Urinary bladder (tissue), 4 donors: ENCODE results near the gene ZNF518B. TPM values are rescaled to one million over a fixed set of nuclear protein-coding genes. Genes with fewer than 3 reads are reported as not detected.
A peak's percentile ranks its signal among the peaks of the same experiment; 100 is the strongest.

Experiments used
- DNase-seq: peaks from one replicate; pipeline ENCODE4 v3.0.0-alpha.2; 2015; ENCODE audit errors: extremely low spot score
- H3K27ac ChIP-seq: one replicate; pipeline ENCODE4 v1.5.1; 2013; ENCODE audit warnings: low read depth, mild to moderate bottlenecking, moderate library complexity
- H3K36me3 ChIP-seq: one replicate; pipeline ENCODE4 v1.6.1; 2013; ENCODE audit warnings: mild to moderate bottlenecking, moderate library complexity; ENCODE audit not compliant: insufficient read depth
- H3K4me1 ChIP-seq: one replicate; pipeline ENCODE4 v1.6.1; 2013; ENCODE audit warnings: mild to moderate bottlenecking, moderate library complexity; ENCODE audit not compliant: insufficient read depth
- H3K4me3 ChIP-seq: one replicate; pipeline ENCODE4 v1.5.1; 2013; ENCODE audit warnings: low read depth, low read length
- WGBS: extraction: QIAGEN DNeasy Blood & Tissue Kit; methylation state at CpG from one replicate; pipeline ENCODE4 v1.1.7; 2013; 5-methylcytosine and 5-hydroxymethylcytosine counted together
- polyA plus RNA-seq: library from polyadenylated mRNA; stranded (reverse); fragments of 200-250 nt; gene quantifications from one replicate; pipeline ENCODE4 v1.2.3, GENCODE V29; 2013
- total RNA-seq: library from RNA; depleted of rRNA; stranded (reverse); fragments of >200 nt; gene quantifications from one replicate; pipeline ENCODE4 v1.2.3, GENCODE V29; 2014
- donor health status: healthy with polysubstance abuse.
- donor health status: healthy.

ZNF518B gene, protein sequence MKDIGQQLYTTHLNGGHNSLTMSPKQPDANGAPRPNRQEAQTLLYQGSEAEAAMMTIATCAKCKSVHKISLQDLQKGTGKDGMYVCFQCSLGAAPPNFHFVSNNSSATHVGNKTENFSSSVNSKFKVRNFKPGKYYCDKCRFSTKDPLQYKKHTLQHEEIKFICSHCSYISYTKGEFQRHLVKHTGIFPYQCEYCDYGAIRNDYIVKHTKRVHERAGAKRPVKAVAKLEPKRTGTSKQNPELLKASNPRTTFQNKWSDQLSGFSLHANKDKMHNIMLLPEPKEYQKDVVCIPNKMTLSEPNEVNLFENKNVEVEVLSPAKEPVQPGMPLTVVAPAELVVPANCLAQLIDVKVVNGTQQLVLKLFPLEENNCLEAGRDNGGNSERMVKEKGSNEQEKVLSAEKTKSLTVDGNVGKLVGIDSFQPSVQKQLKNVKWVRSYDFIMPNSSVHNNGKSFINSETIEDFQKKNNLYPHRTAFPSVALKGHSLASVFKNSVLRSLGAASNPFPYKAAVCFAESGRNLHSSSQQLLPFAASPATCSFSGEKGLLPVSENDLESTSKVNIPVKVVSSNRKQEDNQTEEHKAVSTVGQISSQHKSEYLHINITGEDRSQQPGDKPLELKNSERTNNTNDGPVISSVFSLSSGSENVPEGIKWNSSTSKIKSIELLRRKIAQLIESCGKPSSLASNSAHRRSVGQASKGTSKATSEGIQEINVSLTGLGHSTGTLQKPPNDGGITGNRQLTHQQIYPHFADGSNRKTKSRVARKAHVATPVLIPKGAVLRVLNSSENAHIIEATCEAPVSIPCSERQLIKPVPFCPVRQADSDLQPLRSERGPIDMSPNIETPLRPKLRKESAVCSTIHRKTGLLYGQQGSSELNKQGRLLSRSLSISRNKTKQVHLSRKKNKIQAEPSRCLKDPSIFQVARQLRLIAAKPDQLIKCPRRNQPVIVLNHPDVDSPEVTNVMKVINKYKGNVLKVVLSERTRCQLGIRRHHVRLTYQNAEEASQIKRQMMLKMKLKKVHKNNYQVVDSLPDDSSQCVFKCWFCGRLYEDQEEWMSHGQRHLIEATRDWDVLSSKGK
- total RNA-seq, result 50.4 TPM
- 14.4 TPM for polyA plus RNA-seq

DNA sequence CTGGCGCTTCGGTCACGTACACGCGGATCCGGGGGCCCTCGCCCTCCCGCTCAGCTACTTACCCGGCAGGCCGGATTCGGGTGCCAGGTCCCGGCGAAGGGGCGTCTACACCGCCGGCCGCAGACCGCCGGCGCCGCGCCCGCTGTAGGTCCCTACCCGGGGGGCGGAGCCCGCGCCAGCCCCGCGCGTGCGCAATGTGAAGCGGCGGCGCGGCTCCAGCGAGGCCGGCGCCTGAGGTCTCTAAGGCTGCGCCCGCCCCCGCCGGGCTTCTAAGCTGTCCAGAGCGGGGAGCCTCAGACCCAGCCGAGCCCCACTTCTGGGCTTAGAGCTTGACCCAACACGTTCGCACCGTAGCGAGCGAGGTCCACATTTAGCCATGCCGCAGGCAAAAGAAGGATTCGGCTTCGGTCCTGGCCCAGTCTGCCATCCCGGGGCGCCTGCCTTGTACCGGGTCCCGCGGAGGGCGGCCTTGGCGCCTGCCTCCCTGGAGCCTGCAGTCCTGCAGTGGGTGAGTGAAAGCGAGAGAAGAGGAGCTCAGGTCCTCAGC, at the start of gene ZNF518B:
TSS of gene ZNF518B (minus strand) at position 172 of the 547 bp plus-strand sequence. CDS start 11,098 bp downstream, outside the sequence.
- DNase-seq, result no peak
- Histone ChIP-seq H3K4me3 (peak within 1 kb of the TSS; percentile 88), H3K27ac (peak within 1 kb of the TSS; percentile 40), H3K36me3 (peaks cover 2% of the 10 kb centered on the region), H3K4me1 (no peaks in the 10 kb centered on the region)
- WGBS, result 3% methylated on average over 60 of the region's 60 CpGs

- Histone ChIP-seq H3K4me1 (no peaks in the 10 kb centered on the region), H3K27ac (no peak overlapping the region), H3K4me3 (no peak overlapping the region), H3K36me3 (no peaks in the 10 kb centered on the region)
- 88% methylated on average over 4 of the region's 4 CpGs for WGBS
- DNase-seq, result no peak
Observed at GRCh38 chr4:10506077-10506476, 48.9 kb upstream of the ZNF518B start.

- no peak for DNase-seq
- Histone ChIP-seq H3K4me3 (no peak overlapping the region), H3K4me1 (no peaks in the 10 kb centered on the region), H3K36me3 (no peaks in the 10 kb centered on the region), H3K27ac (no peak overlapping the region)
- 69% methylated on average over 5 of the region's 5 CpGs for WGBS
Observed at GRCh38 chr4:10504570-10505179, 47.4 kb upstream of the ZNF518B start.

- 94% methylated on average over 5 of the region's 5 CpGs for WGBS
- no peak for DNase-seq
- Histone ChIP-seq H3K27ac (no peak overlapping the region), H3K36me3 (no peaks in the 10 kb centered on the region), H3K4me3 (no peak overlapping the region), H3K4me1 (no peaks in the 10 kb centered on the region)
Observed at GRCh38 chr4:10502717-10503116, 45.5 kb upstream of the ZNF518B start.

DNA sequence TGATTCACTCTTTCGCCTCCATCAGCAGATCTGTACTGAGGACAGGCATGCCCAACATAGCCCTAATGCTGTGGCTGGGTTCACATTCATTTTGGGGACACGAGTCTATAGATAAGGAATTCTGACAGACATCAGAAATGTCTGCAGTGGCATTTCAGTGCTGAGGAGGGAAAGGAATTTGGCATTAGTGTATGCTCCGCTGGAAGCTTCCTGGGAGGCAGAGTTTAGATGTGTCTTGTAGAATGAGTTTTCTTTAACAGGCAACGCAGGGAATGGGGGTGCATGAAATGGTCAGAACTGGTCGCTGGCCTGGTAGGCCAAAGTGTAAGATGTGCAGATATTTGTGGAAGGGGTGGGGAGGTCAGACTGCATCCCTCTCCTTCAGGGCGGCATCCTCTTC, 43.5 kb upstream of the ZNF518B start:
- Histone ChIP-seq H3K4me3 (no peak overlapping the region), H3K4me1 (no peaks in the 10 kb centered on the region), H3K36me3 (no peaks in the 10 kb centered on the region), H3K27ac (no peak overlapping the region)
- DNase-seq, result no peak
- 82% methylated on average over 6 of the region's 6 CpGs for WGBS

- no peaks in the 10 kb centered on the region for H3K36me3 ChIP-seq
- no peak for DNase-seq
- 52% methylated on average over 4 of the region's 4 CpGs for WGBS
- no peak overlapping the region for H3K4me3 ChIP-seq
- no peaks in the 10 kb centered on the region for H3K4me1 ChIP-seq
- no peak overlapping the region for H3K27ac ChIP-seq
Observed at GRCh38 chr4:10496200-10496599, 39.0 kb upstream of the ZNF518B start.

DNA sequence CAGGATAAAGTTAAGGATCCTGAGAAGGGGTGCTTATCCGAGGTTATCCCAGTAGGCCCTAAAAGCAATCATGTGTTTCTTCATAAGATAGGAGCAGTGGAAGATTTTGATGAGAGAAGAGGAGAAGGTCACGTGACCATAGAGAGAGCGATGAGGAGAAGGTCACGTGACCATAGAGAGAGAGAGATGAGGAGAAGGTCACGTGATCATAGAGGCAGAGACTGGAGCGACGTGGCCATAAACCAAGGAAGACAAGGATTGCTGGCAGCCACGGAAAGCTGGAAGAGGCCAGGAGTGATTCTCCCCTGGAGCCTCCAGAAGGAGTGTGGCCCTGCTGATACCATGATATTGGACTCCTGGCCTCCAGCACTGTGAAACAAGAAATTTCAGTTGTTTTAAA, 38.4 kb upstream of the ZNF518B start:
- Histone ChIP-seq H3K4me1 (no peaks in the 10 kb centered on the region), H3K27ac (no peak overlapping the region), H3K4me3 (no peak overlapping the region), H3K36me3 (no peaks in the 10 kb centered on the region)
- no peak for DNase-seq
- 69% methylated on average over 8 of the region's 8 CpGs for WGBS

- Histone ChIP-seq H3K36me3 (no peaks in the 10 kb centered on the region), H3K27ac (no peak overlapping the region), H3K4me3 (no peak overlapping the region), H3K4me1 (no peaks in the 10 kb centered on the region)
- DNase-seq, result no peak
- WGBS, result 27% methylated on average over 11 of the region's 11 CpGs
Observed at GRCh38 chr4:10492464-10492863, 35.2 kb upstream of the ZNF518B start.

DNA sequence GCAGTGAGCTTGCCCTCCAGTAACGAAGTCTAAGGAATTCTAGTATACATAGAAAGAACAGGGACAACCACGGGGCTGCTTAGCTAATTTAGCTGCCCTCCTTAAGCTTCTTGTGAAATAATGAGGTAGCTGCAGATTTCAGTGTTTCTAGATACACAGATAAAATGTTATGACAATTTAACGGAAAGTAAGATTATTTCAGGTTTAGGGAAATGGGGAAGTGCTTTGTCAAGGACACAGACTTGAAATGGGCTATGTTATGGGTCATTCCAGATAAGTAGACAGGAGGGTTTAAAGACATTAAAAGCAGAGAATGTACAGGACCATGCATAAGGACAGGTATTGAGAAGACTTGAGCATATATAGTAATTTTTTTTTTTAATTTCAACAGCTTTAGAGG, 34.2 kb upstream of the ZNF518B start:
- Histone ChIP-seq H3K27ac (no peak overlapping the region), H3K4me1 (no peaks in the 10 kb centered on the region), H3K36me3 (no peaks in the 10 kb centered on the region), H3K4me3 (no peak overlapping the region)
- no peak for DNase-seq
- WGBS, result 64% methylated on average over 3 of the region's 3 CpGs

DNA sequence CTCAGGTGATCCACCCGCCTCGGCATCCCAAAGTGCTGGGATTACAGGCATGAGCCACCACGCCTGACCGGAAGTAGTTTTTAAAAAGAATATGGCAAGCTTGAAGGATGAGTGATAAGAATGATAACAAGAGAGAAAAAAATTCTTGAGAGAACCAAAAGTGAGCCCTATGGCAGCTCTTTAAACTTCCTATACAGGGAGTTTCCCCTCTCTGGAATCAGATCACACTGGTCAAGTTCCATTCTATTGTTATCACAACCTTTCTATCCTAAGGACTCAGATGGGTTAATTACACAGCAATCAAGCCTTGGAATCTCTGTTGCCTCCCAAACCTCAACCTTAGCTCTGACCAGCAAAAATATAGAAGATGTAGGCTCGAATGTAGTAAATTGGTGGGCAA, 33.8 kb upstream of the ZNF518B start:
- no peak for DNase-seq
- Histone ChIP-seq H3K4me3 (no peak overlapping the region), H3K4me1 (no peaks in the 10 kb centered on the region), H3K36me3 (no peaks in the 10 kb centered on the region), H3K27ac (no peak overlapping the region)
- 86% methylated on average over 5 of the region's 5 CpGs for WGBS

DNA sequence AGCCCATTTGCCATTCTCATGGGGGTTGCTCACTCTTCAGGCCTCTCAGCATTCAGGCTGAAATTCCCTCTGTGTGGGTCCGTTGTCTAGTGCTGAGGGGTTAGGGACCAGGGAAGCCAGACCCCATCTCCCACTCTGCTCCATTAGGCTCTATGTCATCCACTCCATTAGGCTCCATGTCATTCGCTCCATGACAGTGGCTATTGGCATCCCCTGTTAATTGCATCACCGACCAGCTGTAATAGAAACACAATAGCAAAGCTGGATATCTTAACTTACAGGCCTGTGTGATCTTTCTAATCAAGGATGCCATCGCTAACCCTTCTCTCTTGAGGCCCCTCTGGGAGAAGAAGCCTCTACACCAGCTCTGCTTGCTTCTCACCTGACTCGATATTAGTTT, 25.7 kb upstream of the ZNF518B start:
- DNase-seq, result no peak
- Histone ChIP-seq H3K4me1 (no peaks in the 10 kb centered on the region), H3K27ac (no peak overlapping the region), H3K4me3 (no peak overlapping the region), H3K36me3 (no peaks in the 10 kb centered on the region)
- 75% methylated on average over 5 of the region's 5 CpGs for WGBS

- Histone ChIP-seq H3K4me3 (no peak overlapping the region), H3K36me3 (no peaks in the 10 kb centered on the region), H3K27ac (no peak overlapping the region), H3K4me1 (no peaks in the 10 kb centered on the region)
- WGBS, result 82% methylated on average over 5 of the region's 5 CpGs
- DNase-seq, result no peak
Observed at GRCh38 chr4:10480616-10481015, 23.4 kb upstream of the ZNF518B start.

DNA sequence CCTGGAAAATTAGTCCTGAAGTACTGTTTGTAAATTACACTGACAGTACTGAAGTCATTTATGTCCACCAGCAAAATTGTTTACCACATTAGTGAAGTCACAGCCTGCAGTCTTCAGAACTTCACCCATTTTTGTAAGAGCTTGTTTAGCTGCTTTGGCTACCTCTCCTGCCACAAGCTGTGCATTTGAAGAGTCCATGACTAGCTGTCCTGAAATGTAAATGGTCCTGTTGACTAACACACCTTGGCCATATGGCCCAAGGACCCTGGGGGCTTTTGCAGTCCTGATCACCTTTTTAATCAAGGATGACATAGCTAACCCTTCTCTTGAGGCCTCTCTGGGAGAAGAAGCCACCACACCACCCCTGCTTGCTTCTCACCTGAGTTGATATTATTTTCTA, 21.4 kb upstream of the ZNF518B start:
- Histone ChIP-seq H3K27ac (no peak overlapping the region), H3K4me1 (no peaks in the 10 kb centered on the region), H3K36me3 (no peaks in the 10 kb centered on the region), H3K4me3 (no peak overlapping the region)
- no peak for DNase-seq
